CD4-positive, CD25-positive, alpha-beta regulatory T cell (primary cell): ENCODE results near the gene CCDC54. TPM values are rescaled to one million over a fixed set of nuclear protein-coding genes. Genes with fewer than 3 reads are reported as not detected.
"Not testable (repeated sequence)": the region's sequence is repeated elsewhere in the genome, so short reads cannot be mapped to it uniquely, and the experiment has no call there.

Source experiments
- ATAC-seq, 2 donors: fragments of 150-1000 bp; cut with Tn5 transposase; one replicate each; pipeline ENCODE4 v1.10.0; 2021; ENCODE audit warnings: low read depth in 2 of 2, moderate number of reproducible peaks in 2 of 2, moderate library complexity in 1 of 2
- DNase-seq, 3 donors: peaks; one replicate each; pipeline versions ENCODE4 v3.0.0 to v3.0.0-alpha.2; 2012 to 2022; ENCODE audit warnings: mixed read lengths in 1 of 3
- H3K27ac ChIP-seq: one replicate; pipeline ENCODE4 v1.7.0; 2013; ENCODE audit warnings: mild to moderate bottlenecking, low read length; ENCODE audit not compliant: insufficient read depth, poor library complexity, severe bottlenecking
- H3K27me3 ChIP-seq: one replicate; pipeline ENCODE4 v1.7.0; 2013; ENCODE audit warnings: low read length; ENCODE audit not compliant: control insufficient read depth, insufficient read depth
- H3K36me3 ChIP-seq: one replicate; pipeline ENCODE4 v1.7.0; 2013; ENCODE audit warnings: mild to moderate bottlenecking, low read length, moderate library complexity; ENCODE audit not compliant: control insufficient read depth, insufficient read depth
- H3K4me1 ChIP-seq: 2 replicates; pipeline ENCODE4 v1.7.0; 2013; ENCODE audit warnings: mild to moderate bottlenecking, low read length; ENCODE audit not compliant: insufficient read depth, control insufficient read depth, poor library complexity, severe bottlenecking
- H3K4me3 ChIP-seq: one replicate; pipeline ENCODE4 v1.7.0; 2013; ENCODE audit warnings: low read depth, mild to moderate bottlenecking, low read length, moderate library complexity
- H3K9me3 ChIP-seq, 2 experiments: 1 replicate in 1 of 2; 2 replicates in 1 of 2; pipeline ENCODE4 v1.7.0; 2013; ENCODE audit warnings: low read length in 2 of 2, mild to moderate bottlenecking in 1 of 2, moderate library complexity in 1 of 2; ENCODE audit not compliant: control insufficient read depth in 2 of 2
- H3K27ac Mint-ChIP-seq, 3 donors: one replicate each; pipeline ENCODE4 v1.8.0; 2020 to 2022; ENCODE audit warnings: mild to moderate bottlenecking in 3 of 3, mixed read lengths in 3 of 3, moderate library complexity in 2 of 3
- H3K27me3 Mint-ChIP-seq: one replicate; pipeline ENCODE4 v1.8.0; 2022; ENCODE audit warnings: mild to moderate bottlenecking, mixed read lengths
- H3K36me3 Mint-ChIP-seq: one replicate; pipeline ENCODE4 v1.8.0; 2020; ENCODE audit warnings: mixed read lengths
- H3K4me1 Mint-ChIP-seq, 4 donors: one replicate each; pipeline ENCODE4 v1.8.0; 2020 to 2022; ENCODE audit warnings: mixed read lengths in 4 of 4, mild to moderate bottlenecking in 1 of 4
- H3K4me3 Mint-ChIP-seq, 4 donors: one replicate each; pipeline ENCODE4 v1.8.0; 2020 to 2022; ENCODE audit warnings: mild to moderate bottlenecking in 4 of 4, mixed read lengths in 4 of 4, moderate library complexity in 3 of 4
- H3K9me3 Mint-ChIP-seq, 7 donors: one replicate each; pipeline ENCODE4 v1.8.0; 2020 to 2022; ENCODE audit warnings: mixed read lengths in 7 of 7, mild to moderate bottlenecking in 3 of 7, moderate library complexity in 2 of 7
- polyA plus RNA-seq, 4 donors: library from polyadenylated mRNA; unstranded; fragments of 300-500 nt; fragmentation: Illumina TruSeq; gene quantifications; one replicate each; pipeline ENCODE4 v1.2.3, GENCODE V29; 2021
- total RNA-seq: library from RNA; stranded (reverse); gene quantifications from one replicate; pipeline ENCODE4 v1.2.3, GENCODE V29; 2022

Gene CCDC54
- total RNA-seq, result not detected
- not detected for polyA plus RNA-seq

DNA sequence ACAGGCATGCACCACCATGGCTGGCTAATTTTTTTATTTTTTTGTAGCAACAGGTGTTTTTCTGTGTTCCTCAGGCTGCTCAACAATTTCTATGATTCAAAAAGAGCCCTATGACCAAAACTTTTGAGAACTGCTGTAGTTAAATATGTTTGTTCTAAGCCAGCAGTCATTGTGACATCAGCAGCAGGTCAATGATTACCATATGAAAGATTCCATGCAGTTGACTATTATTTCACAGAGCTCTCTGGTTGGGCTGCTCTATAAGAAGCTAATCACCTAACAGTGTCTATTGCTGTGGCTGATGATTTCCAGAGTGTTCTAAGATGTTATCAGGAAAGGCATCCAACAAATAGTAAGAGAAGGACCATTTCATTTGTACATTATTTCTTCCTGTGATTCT, at the start of gene CCDC54:
Gene CCDC54 (plus strand): TSS at position 289 of the 400 bp plus-strand sequence. CDS start 149 bp downstream, outside the sequence.
- H3K36me3 ChIP-seq, result no peaks in the 10 kb centered on the region
- peaks cover 10% of the 10 kb centered on the region for H3K27me3 Mint-ChIP-seq
- no peak within 1 kb of the TSS for H3K4me3 Mint-ChIP-seq
- ATAC-seq, result no peak
- H3K4me1 Mint-ChIP-seq, result no peaks in the 10 kb centered on the region
- H3K27ac Mint-ChIP-seq, result no peak within 1 kb of the TSS
- H3K4me1 ChIP-seq, result no peaks in the 10 kb centered on the region
- H3K27ac ChIP-seq, result no peak within 1 kb of the TSS
- H3K9me3 Mint-ChIP-seq, result no peaks in the 10 kb centered on the region
- no peaks in the 10 kb centered on the region for H3K36me3 Mint-ChIP-seq
- no peak for DNase-seq
- peaks cover 3% of the 10 kb centered on the region for H3K27me3 ChIP-seq
- H3K9me3 ChIP-seq, result no peaks in the 10 kb centered on the region
- no peak within 1 kb of the TSS for H3K4me3 ChIP-seq

DNA sequence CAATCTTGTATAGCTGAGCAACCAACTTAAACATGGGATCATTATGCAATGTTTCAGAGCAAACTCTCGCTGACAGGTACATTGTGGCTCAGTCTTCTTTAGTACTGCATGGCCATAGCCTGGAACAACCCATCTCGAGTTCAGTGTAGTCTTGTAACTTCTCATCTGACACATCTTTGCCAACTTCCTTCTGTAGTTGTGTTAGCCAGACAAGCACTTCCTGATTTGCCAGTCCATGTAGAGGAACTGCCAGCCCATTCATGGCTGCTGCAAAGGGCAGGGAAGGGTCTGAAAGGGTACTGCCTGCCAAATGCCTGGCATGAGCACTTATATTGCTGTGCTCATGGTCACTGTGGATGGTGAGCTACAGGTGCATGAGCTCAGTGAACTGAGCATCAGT, 49.2 kb upstream of the CCDC54 start:
- no peak overlapping the region for H3K4me3 Mint-ChIP-seq
- ATAC-seq, result no peak
- no peak overlapping the region for H3K27ac ChIP-seq
- no peaks in the 10 kb centered on the region for H3K4me1 Mint-ChIP-seq
- H3K27me3 ChIP-seq, result no peaks in the 10 kb centered on the region
- no peaks in the 10 kb centered on the region for H3K27me3 Mint-ChIP-seq
- H3K4me1 ChIP-seq, result no peaks in the 10 kb centered on the region
- H3K36me3 ChIP-seq, result no peaks in the 10 kb centered on the region
- no peaks in the 10 kb centered on the region for H3K9me3 ChIP-seq
- H3K4me3 ChIP-seq, result no peak overlapping the region
- H3K27ac Mint-ChIP-seq, result no peak overlapping the region
- H3K9me3 Mint-ChIP-seq, result peaks cover 0 to 1% (median 0%) of the 10 kb centered on the region in 7 donors
- no peak for DNase-seq
- H3K36me3 Mint-ChIP-seq, result no peaks in the 10 kb centered on the region

DNA sequence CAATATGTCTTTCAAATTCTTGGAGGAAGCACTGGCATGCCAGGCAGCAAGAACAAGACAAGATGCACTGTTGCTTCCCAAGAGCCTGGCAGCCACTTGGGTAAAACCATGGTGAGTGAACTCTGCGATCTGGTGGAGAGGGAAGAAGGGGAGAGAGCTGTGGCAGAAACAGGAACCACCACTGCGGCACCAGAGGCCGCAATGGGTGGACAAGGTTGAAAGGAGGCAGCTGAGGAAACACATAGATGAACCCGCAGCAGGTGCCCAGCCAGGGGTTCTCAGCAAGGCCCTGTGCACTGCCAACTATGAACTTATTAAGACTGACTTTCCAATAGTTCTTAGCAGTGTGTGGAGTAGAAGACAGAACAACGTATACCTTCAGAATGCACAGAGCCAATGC, 48.2 kb upstream of the CCDC54 start:
- no peaks in the 10 kb centered on the region for H3K27me3 ChIP-seq
- H3K9me3 ChIP-seq, result no peaks in the 10 kb centered on the region
- Mint-ChIP-seq H3K27ac (no peak overlapping the region), H3K4me1 (no peaks in the 10 kb centered on the region), H3K4me3 (no peak overlapping the region), H3K27me3 (no peaks in the 10 kb centered on the region), H3K36me3 (no peaks in the 10 kb centered on the region), H3K9me3 (peaks cover 0 to 1% (median 0%) of the 10 kb centered on the region in 7 donors)
- no peak overlapping the region for H3K27ac ChIP-seq
- ATAC-seq (no peak), DNase-seq (no peak)
- no peak overlapping the region for H3K4me3 ChIP-seq
- no peaks in the 10 kb centered on the region for H3K4me1 ChIP-seq
- no peaks in the 10 kb centered on the region for H3K36me3 ChIP-seq

DNA sequence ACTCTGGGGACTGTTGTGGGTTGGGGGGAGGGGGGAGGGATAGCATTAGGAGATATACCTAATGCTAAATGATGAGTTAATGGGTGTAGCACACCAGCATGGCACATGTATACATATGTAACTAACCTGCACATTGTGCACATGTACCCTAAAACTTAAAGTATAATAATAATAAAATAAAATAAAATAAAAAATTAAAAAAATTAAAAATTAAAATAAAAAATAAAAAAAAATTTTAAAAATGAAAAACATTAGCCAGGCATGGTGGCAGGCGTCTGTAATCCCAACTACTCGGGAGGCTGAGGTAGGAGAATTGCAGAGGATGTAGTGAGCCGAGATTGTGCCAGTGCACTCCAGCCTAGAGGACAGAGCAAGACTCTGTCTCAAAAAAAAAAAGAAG, 37.5 kb upstream of the CCDC54 start:
- not testable (repeated sequence) for H3K36me3 Mint-ChIP-seq, H3K9me3 Mint-ChIP-seq, ATAC-seq, H3K27ac Mint-ChIP-seq, H3K27me3 ChIP-seq, H3K36me3 ChIP-seq, H3K4me1 Mint-ChIP-seq, H3K9me3 ChIP-seq, DNase-seq, H3K4me3 Mint-ChIP-seq, H3K4me3 ChIP-seq, H3K4me1 ChIP-seq, H3K27ac ChIP-seq, H3K27me3 Mint-ChIP-seq

DNA sequence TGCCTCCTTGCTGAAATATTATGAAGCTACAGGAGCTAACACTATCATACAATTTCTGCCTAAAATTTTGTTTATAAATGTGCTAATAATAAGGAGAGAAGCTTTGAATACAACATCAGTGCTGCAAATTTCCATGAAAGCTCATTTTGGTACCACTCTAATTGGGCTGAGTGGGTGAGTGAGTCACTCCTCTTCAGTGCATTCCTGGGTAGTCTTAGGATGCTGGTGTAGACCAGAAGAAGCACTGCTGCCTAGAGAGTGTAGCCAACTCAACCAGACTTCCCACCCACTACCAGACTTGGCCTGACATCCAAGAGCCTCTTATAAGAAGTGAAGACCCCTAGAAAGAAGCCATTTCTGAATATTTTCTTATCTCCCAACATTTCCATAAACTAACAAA, 32.5 kb upstream of the CCDC54 start:
- no peak overlapping the region for H3K27ac ChIP-seq
- ATAC-seq (no peak), DNase-seq (no peak)
- H3K36me3 Mint-ChIP-seq, result no peaks in the 10 kb centered on the region
- no peak overlapping the region for H3K27ac Mint-ChIP-seq
- no peaks in the 10 kb centered on the region for H3K36me3 ChIP-seq
- no peak overlapping the region for H3K4me3 Mint-ChIP-seq
- H3K4me1 Mint-ChIP-seq, result no peaks in the 10 kb centered on the region
- H3K27me3 Mint-ChIP-seq, result peaks cover 15% of the 10 kb centered on the region
- peaks cover 0 to 4% (median 0%) of the 10 kb centered on the region in 7 donors for H3K9me3 Mint-ChIP-seq
- no peak overlapping the region for H3K4me3 ChIP-seq
- no peaks in the 10 kb centered on the region for H3K27me3 ChIP-seq
- no peaks in the 10 kb centered on the region for H3K9me3 ChIP-seq
- H3K4me1 ChIP-seq, result no peaks in the 10 kb centered on the region

DNA sequence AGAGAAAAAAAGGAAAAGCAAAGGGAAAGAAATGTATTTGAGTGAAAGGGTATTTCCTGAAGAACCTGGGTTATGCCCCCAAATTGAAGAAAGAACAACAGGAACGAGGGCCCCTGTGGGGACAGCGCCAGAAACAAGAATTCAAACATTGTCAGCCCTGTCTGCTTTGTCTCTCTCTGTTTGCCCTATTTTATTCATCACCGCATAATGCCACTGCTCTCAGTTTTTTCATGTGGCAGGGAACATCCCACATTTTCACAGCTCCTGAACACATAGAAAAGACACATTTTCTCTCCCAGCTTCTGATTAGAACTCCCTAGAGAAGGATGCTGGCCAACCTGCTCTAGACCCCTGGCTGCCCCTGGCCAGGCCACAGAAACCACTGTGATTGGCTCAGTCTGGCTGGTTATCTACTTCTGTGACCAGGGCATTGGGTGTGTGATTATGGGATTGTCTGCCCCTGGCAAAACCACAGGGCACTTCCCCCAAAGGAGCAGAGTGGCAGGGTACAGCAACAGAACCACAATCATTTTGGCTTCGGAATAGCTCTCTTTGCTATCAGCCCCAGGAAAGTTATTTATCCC, 31.3 kb upstream of the CCDC54 start:
- Histone ChIP-seq H3K27ac (no peak overlapping the region), H3K4me3 (no peak overlapping the region), H3K4me1 (no peaks in the 10 kb centered on the region), H3K27me3 (no peaks in the 10 kb centered on the region), H3K9me3 (no peaks in the 10 kb centered on the region), H3K36me3 (no peaks in the 10 kb centered on the region)
- Mint-ChIP-seq H3K27me3 (peaks cover 15% of the 10 kb centered on the region), H3K4me1 (no peaks in the 10 kb centered on the region), H3K27ac (no peak overlapping the region), H3K4me3 (no peak overlapping the region), H3K9me3 (no peaks in the 10 kb centered on the region), H3K36me3 (no peaks in the 10 kb centered on the region)
- ATAC-seq (no peak), DNase-seq (no peak)

DNA sequence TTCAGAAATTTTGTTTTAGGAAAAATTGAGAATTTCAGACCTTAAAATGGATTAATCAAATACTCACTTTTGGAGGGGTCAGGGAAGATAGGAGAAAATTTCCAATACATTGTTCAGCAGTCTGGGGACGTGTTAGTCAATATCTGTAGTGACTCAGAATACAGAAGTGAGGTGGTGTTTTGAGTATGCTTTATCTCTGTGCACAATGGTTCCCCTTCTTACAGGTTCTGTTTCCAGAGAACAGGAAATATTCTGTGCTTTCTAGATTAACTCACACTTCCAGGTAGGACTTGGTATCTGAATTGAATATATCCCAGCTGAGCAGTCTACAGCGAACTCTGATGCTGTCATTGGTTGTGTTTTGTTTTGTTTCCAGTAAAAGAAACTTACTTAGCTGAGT, 30.7 kb upstream of the CCDC54 start:
- Mint-ChIP-seq H3K36me3 (no peaks in the 10 kb centered on the region), H3K9me3 (no peaks in the 10 kb centered on the region), H3K27me3 (peaks cover 15% of the 10 kb centered on the region), H3K4me1 (no peaks in the 10 kb centered on the region), H3K4me3 (no peak overlapping the region), H3K27ac (no peak overlapping the region)
- Histone ChIP-seq H3K4me3 (no peak overlapping the region), H3K27ac (no peak overlapping the region), H3K4me1 (no peaks in the 10 kb centered on the region), H3K36me3 (no peaks in the 10 kb centered on the region), H3K9me3 (no peaks in the 10 kb centered on the region), H3K27me3 (no peaks in the 10 kb centered on the region)
- ATAC-seq (no peak), DNase-seq (no peak)

DNA sequence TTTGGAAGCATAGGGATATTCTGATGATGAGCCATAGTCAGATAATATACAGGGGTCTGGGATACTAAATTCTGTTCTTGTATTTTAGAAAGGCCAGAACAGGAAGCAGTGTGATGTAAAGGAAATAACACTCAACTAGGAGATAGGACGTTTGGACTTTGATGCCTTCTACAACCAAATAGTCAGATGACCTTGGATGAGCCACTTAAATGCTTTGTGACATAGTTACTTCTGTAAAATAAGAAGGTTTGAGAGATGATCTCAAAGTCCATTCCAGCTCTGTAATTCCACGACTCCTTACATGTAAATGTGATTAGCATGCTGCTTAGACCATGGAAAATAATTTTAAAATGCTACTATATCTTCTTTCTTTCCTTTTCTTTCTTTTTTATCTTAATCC, 29.5 kb upstream of the CCDC54 start:
- Mint-ChIP-seq H3K4me3 (no peak overlapping the region), H3K27me3 (peaks cover 8% of the 10 kb centered on the region), H3K36me3 (no peaks in the 10 kb centered on the region), H3K27ac (no peak overlapping the region), H3K4me1 (no peaks in the 10 kb centered on the region), H3K9me3 (no peaks in the 10 kb centered on the region)
- ATAC-seq (no peak), DNase-seq (no peak)
- H3K36me3 ChIP-seq, result no peaks in the 10 kb centered on the region
- no peak overlapping the region for H3K4me3 ChIP-seq
- H3K27me3 ChIP-seq, result no peaks in the 10 kb centered on the region
- no peak overlapping the region for H3K27ac ChIP-seq
- H3K4me1 ChIP-seq, result no peaks in the 10 kb centered on the region
- H3K9me3 ChIP-seq, result no peaks in the 10 kb centered on the region
